PC-3 (cell line): ENCODE results near the gene JMJD7.

Experiments
- CTCF ChIP-seq: fragments of 300-600 bp; sonication (generic); conservative IDR thresholded peaks from 2 replicates; pipeline ENCODE4 v1.5.1; 2017; ENCODE audit warnings: antibody characterized with exemption, low read depth, mild to moderate bottlenecking, low read length
- EZH2 ChIP-seq: fragments of 300-600 bp; sonication (generic); IDR thresholded peaks from one replicate; pipeline ENCODE4 v1.6.1; 2017; ENCODE audit warnings: antibody characterized with exemption, mild to moderate bottlenecking, low read length; ENCODE audit not compliant: unreplicated experiment

GRCh38 chr15:41825572-41826535, 2.0 kb upstream of the JMJD7 start:
- no peak for TF ChIP-seq CTCF
- TF ChIP-seq EZH2 = no peak
